ENCODE data around the gene FGD2. TPM values are rescaled to one million over a fixed set of nuclear protein-coding genes. Genes with fewer than 3 reads are reported as not detected.

The FGD2 gene
- total and polyA plus RNA-seq, 2 of the 8 experiments (the other 6 are each of a cell fraction or from before 2014, with no cell fraction given) = 0.12 to 0.32 TPM

DNA sequence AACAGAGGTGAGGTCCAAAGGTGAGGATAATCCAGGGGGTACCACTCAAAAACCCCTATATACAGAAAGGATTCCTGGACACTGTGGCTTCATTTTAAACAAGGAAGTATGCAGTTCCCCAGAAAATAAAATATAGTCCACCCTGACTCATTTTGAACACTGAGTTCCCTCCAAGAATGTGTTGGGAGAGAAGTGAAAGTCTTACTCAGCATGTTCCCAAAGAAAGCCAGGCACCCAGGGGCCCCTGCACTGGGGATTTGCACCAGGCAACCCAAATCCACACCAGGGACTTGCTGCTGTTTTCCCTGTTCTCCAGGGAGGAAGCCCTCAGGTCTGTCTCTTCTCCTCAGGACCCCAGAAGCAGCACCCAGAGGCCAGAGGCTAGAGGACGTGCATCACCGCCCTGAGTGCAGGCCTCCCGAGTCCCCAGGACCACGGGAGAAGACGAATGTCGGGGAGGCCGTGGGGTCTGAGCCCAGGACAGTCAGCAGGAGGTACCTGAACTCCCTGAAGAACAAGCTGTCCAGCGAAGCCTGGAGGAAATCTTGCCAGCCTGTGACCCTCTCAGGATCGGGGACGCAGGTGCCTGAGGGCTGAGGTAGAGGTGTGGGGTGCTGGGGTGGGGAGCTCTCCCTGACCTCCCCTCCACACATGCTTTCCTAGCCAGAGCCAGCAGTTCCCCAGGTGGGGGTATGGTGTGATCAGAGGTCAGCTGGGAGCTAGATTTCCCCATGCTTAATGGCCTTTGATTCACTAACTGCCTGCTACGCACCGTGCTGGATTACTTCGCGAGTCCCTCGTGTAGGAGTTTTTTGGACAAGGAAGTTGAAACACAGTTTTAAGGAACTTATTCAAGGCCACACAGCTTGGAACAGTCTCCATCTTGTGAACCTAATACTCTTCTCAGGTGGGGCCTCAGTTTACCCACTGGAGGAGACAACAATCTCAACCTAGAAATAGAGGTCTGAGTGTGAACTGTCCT is 3.3 kb downstream of the FGD2 start:
- Histone ChIP-seq H3K36me3 (ENCODE audit: control insufficient read depth in 2 of 4, insufficient read depth in 4 of 4, low read length in 3 of 4) (no peaks in the 10 kb centered on the region), H3K4me1 (replicated peaks in 1 of 4; ENCODE audit: control insufficient read depth in 3 of 4, insufficient read depth in 4 of 4, low read length in 3 of 4) (no peaks in the 10 kb centered on the region; a peak in 2 of 7 replicates), H3K23me2 (ENCODE audit: low read depth, low read length) (no peaks in the 10 kb centered on the region), H2AK5ac (ENCODE audit: low read depth, low read length) (no peak overlapping the region), H3K4ac (replicated peaks; ENCODE audit: insufficient read length, low read depth, low read length) (no peak overlapping the region), H3K79me2 (ENCODE audit: control insufficient read depth in 1 of 2, insufficient read depth in 2 of 2, low read length in 2 of 2) (no peaks in the 10 kb centered on the region), H2BK20ac (ENCODE audit: low read length) (no peak overlapping the region), H3K23ac (ENCODE audit: insufficient read length) (no peak overlapping the region), H2BK12ac (ENCODE audit: low read depth, low read length) (no peak overlapping the region), H4K5ac (ENCODE audit: insufficient read length, low read depth, low read length) (no peak overlapping the region), H2BK120ac (replicated peaks; ENCODE audit: low read depth, low read length) (no peak overlapping the region), H2BK5ac (ENCODE audit: low read depth, low read length) (no peak overlapping the region), H3K27me3 (replicated peaks in 1 of 4; ENCODE audit: control insufficient read depth in 3 of 4, extremely low read depth in 1 of 4, insufficient read depth in 3 of 4, low read length in 3 of 4) (no peaks in the 10 kb centered on the region), H3K4me2 (ENCODE audit: insufficient read depth in 1 of 2, low read depth in 2 of 2, low read length in 2 of 2) (no peak overlapping the region), H3K9ac (replicated peaks in 1 of 4; ENCODE audit: extremely low read depth in 1 of 4, low read depth in 3 of 4, low read length in 3 of 4) (no peak overlapping the region), H3K4me3 (ENCODE audit: extremely low read depth in 1 of 4, insufficient read depth in 2 of 4, low read depth in 3 of 4, low read length in 4 of 4) (no peak overlapping the region), H3K79me1 (ENCODE audit: low read depth, low read length) (no peaks in the 10 kb centered on the region), H4K8ac (ENCODE audit: extremely low read depth, insufficient read depth, low read length) (no peak overlapping the region), H4K91ac (replicated peaks; ENCODE audit: insufficient read length, low read length) (no peak overlapping the region), H3K56ac (replicated peaks; ENCODE audit: insufficient read length, low read depth, low read length) (no peak overlapping the region), H3K9me3 (ENCODE audit: insufficient read depth in 2 of 2, low read depth in 1 of 2, low read length in 1 of 2) (no peaks in the 10 kb centered on the region), H3K14ac (ENCODE audit: insufficient read length) (no peak overlapping the region), H4K20me1 (replicated peaks in 1 of 2; ENCODE audit: control insufficient read depth in 1 of 2, insufficient read depth in 2 of 2, low read length in 2 of 2) (no peaks in the 10 kb centered on the region), H3K18ac (ENCODE audit: extremely low read depth, low read length) (no peak overlapping the region), H3K27ac (ENCODE audit: low read depth, low read length) (no peak overlapping the region), H2AFZ (ENCODE audit: low read length) (no peak overlapping the region), H2BK15ac (ENCODE audit: low read length) (no peak overlapping the region)
- FAIRE-seq = no peak
- ChIA-PET POLR2A (ENCODE audit: partially characterized antibody) (no interaction called here), CTCF (ENCODE audit: partially characterized antibody) (interaction anchor here (1.0 to 6.5 kb wide), 3 partner anchors 10 to 201 kb away, joined by 6 to 74 read pairs (median 18); no protein-coding TSS in a partner anchor)
- WGBS, 2 experiments (ENCODE audit: extremely low coverage in 1 of 2, insufficient coverage in 1 of 2, insufficient read length in 1 of 2, insufficient replicate concordance in 2 of 2, low coverage in 1 of 2, low lambda C conversion rate in 2 of 2, missing lambda C conversion rate in 1 of 2) = 85% methylated on average over 15 of the region's 15 CpGs; no CpG with 5 or more reads in 1 of the 2 experiments
- DNase-seq (ENCODE audit: low read depth in 1 of 2, low spot score in 2 of 2) = no peak
- TF ChIP-seq EP300 (IDR thresholded peaks at IDR 0.05; ENCODE audit: borderline replicate concordance in 1 of 2, low read depth in 2 of 2, low read length in 2 of 2) = no peak
- TF ChIP-seq FOSL1 (IDR thresholded peaks at IDR 0.05; ENCODE audit: insufficient read depth, low read depth, low read length) = no peak
- TF ChIP-seq CHD1 (IDR thresholded peaks at IDR 0.05; ENCODE audit: low read depth, low read length) = no peak

Data from H1 (cell line).